Measurements from ENCODE around the gene EQTN.

EQTN gene

DNA sequence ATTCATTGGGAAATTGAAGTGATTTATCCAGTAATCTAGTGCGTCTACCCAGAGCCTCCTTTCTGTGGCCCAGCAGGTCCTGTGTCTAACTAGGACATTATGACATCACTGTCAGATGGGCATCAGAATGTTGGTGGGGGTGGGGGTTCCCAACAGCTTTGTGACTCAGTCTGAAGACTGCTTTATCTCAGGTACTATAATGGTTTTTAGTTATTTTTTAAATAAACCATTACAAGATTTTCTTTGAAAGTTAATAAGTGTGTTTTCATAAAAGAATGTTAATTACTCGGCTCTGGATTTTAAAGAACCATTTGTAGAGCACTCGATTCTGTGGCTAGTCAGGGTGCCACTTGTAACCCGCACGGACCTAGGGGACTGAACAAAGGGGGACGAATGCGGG lies at the start of gene EQTN:
TSS of gene EQTN (minus strand) at position 101 of the 400 bp plus-strand sequence. CDS start at position 6, 95 bp downstream.
- H3K36me3 ChIP-seq = no peaks in the 10 kb centered on the region
- H3K27ac ChIP-seq = no peak within 1 kb of the TSS
- H3K4me3 ChIP-seq (ENCODE audit: low read depth, low read length) = no peak within 1 kb of the TSS
- no peaks in the 10 kb centered on the region for H3K9me3 ChIP-seq (ENCODE audit: severe bottlenecking)
- DNase-seq = no peak
- TF ChIP-seq, protein P1, sequence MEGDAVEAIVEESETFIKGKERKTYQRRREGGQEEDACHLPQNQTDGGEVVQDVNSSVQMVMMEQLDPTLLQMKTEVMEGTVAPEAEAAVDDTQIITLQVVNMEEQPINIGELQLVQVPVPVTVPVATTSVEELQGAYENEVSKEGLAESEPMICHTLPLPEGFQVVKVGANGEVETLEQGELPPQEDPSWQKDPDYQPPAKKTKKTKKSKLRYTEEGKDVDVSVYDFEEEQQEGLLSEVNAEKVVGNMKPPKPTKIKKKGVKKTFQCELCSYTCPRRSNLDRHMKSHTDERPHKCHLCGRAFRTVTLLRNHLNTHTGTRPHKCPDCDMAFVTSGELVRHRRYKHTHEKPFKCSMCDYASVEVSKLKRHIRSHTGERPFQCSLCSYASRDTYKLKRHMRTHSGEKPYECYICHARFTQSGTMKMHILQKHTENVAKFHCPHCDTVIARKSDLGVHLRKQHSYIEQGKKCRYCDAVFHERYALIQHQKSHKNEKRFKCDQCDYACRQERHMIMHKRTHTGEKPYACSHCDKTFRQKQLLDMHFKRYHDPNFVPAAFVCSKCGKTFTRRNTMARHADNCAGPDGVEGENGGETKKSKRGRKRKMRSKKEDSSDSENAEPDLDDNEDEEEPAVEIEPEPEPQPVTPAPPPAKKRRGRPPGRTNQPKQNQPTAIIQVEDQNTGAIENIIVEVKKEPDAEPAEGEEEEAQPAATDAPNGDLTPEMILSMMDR (IDR thresholded peaks at IDR 0.05; ENCODE audit: low read depth, low read length) = no peak
- no peaks in the 10 kb centered on the region for H3K27me3 ChIP-seq (ENCODE audit: insufficient read depth, low read depth, severe bottlenecking)

DNA sequence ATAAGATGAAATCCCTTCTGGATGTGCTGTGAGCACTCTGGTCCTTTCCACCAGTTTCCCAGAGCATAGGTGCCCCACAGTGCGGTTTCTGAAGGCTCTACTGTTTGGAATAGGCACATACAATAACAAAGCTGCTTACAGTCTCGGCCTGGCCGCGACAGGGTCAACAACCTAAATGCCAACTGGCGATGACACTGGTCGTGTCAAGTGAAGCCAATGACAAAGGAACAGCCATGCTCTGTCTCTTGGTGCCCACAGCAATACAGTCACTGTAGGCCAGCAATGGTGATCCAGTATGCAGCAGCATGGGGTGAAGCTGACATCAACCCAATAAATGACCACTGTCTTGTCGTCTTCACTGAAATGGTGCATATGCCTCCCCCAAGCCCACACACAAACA lies 47.8 kb upstream of the EQTN start:
- TF ChIP-seq, protein P1 (IDR thresholded peaks at IDR 0.05; ENCODE audit: low read depth, low read length) = no peak
- Histone ChIP-seq H3K27me3 (ENCODE audit: insufficient read depth, low read depth, severe bottlenecking) (no peaks in the 10 kb centered on the region), H3K27ac (no peak overlapping the region), H3K4me3 (ENCODE audit: low read depth, low read length) (no peak overlapping the region), H3K36me3 (no peaks in the 10 kb centered on the region), H3K9me3 (ENCODE audit: severe bottlenecking) (no peaks in the 10 kb centered on the region)
- DNase-seq = no peak

DNA sequence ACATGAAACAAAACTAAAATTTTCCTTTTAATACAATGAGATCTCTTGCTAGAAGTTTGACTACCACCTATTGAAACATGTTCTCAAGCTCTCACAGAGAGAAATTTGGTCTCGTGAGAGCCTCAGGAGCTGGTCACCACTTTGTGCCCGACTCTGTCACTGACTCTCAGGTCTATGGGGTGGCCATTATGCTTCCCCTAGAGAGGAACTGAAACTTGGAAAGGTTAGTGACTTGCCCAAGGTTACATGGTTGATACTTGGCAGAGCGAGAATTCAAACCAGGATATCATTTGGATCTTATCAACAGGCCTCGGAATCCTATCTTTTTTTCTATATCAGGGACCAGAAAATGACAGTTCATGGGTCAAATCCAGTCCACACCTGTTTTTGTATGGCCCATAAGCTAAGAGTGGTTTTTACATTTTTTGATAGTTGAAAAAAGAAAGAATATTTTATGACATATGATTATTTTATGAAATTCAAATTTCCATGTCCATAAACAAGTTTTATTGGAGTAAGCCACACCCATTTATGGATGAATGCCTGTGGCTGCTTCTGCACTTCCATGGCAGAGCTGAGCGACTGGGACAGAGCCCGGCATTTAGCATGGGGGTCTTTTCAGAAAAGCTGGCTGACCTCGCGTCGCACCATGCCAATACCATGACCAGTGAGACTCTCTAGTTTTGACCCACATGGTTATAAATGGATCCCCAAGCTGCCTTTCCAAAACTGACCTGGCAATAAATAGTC lies 44.8 kb upstream of the EQTN start:
- Histone ChIP-seq H3K27ac (no peak overlapping the region), H3K4me3 (ENCODE audit: low read depth, low read length) (no peak overlapping the region), H3K36me3 (no peaks in the 10 kb centered on the region), H3K27me3 (ENCODE audit: insufficient read depth, low read depth, severe bottlenecking) (no peaks in the 10 kb centered on the region), H3K9me3 (ENCODE audit: severe bottlenecking) (no peaks in the 10 kb centered on the region)
- TF ChIP-seq, protein P1 (IDR thresholded peaks at IDR 0.05; ENCODE audit: low read depth, low read length) = no peak
- no peak for DNase-seq

DNA sequence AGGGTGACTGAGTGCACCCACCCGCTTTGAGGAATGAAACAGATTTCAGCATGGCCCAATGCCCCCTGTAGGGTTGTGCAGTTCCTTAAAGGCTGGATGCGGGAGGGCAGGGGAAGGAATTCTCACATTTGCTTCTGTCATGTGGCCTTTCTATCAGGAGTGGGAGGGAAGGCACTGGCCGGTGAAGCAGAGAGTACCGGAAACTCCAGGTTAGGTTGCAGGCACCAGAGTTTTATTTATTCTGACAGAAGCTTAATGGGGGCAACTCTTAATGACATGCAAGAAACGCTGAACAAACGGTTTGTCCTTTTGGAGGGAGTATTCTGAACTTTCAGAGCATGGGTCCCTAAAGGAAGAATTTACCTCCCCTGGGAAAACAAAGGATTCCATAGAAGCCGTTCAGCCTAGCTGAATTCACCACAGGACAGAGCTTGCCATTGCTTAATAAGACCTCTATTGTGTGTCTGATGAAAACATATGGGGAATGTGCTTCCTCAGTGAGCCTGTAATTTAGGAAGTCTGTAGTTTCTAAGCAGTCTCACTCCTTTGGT lies 44.1 kb upstream of the EQTN start:
- no peak for DNase-seq
- no peaks in the 10 kb centered on the region for H3K36me3 ChIP-seq
- TF ChIP-seq, protein P1 (IDR thresholded peaks at IDR 0.05; ENCODE audit: low read depth, low read length) = no peak

DNA sequence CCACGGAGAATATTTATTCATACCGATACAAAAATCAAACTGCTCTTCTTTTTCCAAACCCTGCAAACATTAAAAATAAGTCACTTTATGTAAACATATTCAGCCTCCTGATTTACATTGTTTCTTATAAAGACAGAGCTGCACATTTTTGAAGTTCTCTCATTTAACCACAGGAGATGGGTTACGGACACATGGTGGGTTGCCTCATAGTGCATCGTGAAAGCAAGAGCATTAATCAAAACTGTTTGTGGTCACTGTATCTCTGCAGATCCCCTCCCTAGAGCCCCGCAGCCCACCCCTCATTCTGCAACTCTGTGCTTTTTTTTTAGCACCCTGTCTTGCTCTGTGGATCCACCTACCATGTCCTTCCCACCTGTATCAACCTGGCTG lies 43.3 kb upstream of the EQTN start:
- DNase-seq = no peak
- TF ChIP-seq, protein P1 (IDR thresholded peaks at IDR 0.05; ENCODE audit: low read depth, low read length) = no peak

More for the DNA sequence above, 44.1 kb upstream of the EQTN start:
- Histone ChIP-seq H3K27me3 (ENCODE audit: insufficient read depth, low read depth, severe bottlenecking) (no peaks in the 10 kb centered on the region), H3K4me3 (ENCODE audit: low read depth, low read length) (no peak overlapping the region), H3K9me3 (ENCODE audit: severe bottlenecking) (no peaks in the 10 kb centered on the region), H3K27ac (no peak overlapping the region)

More for the DNA sequence above, 43.3 kb upstream of the EQTN start:
- no peaks in the 10 kb centered on the region for H3K9me3 ChIP-seq (ENCODE audit: severe bottlenecking)
- no peaks in the 10 kb centered on the region for H3K27me3 ChIP-seq (ENCODE audit: insufficient read depth, low read depth, severe bottlenecking)
- no peak overlapping the region for H3K27ac ChIP-seq
- H3K36me3 ChIP-seq = no peaks in the 10 kb centered on the region
- H3K4me3 ChIP-seq (ENCODE audit: low read depth, low read length) = no peak overlapping the region
